Measurements from ENCODE around the gene SUPT20H.

- TF ChIP-seq EZH2 (IDR thresholded peaks at IDR 0.05; ENCODE audit: borderline replicate concordance, low read depth, low read length, severe bottlenecking) (no peak), CTCF (IDR thresholded peaks at IDR 0.05; ENCODE audit: extremely low read depth in 1 of 2, insufficient read depth in 1 of 2, low read depth in 1 of 2, low read length in 2 of 2) (no peak), MYC (IDR thresholded peaks at IDR 0.05; ENCODE audit: low read depth, low read length) (no peak), POLR2A (IDR thresholded peaks at IDR 0.05; ENCODE audit: low read depth, low read length) (no peak), POLR2AphosphoS5 (IDR thresholded peaks at IDR 0.05; ENCODE audit: insufficient read depth, low read depth, low read length) (no peak), MAX (IDR thresholded peaks at IDR 0.05; ENCODE audit: insufficient read depth, insufficient read length) (no peak), GATA2 (IDR thresholded peaks at IDR 0.05; ENCODE audit: insufficient read depth, insufficient read length, low read depth, low read length) (no peak)
Measured at GRCh38 chr13:37046062-37046461, 13.4 kb downstream of the SUPT20H start.
